ENCODE data around the gene CFI.

Gene CFI

GRCh38 chr4:109833756-109834155 lies 32.0 kb upstream of the CFI start:
- TF ChIP-seq CTCF (IDR thresholded peaks at IDR 0.05; ENCODE audit: low read depth, low read length): no peak
- Histone ChIP-seq H3K4me1 (no peaks in the 10 kb centered on the region), H3K4me3 (ENCODE audit: low read depth, low read length) (no peak overlapping the region), H3K36me3 (no peaks in the 10 kb centered on the region), H3K9me3 (no peaks in the 10 kb centered on the region), H3K27me3 (no peaks in the 10 kb centered on the region)
- DNase-seq: no peak

GRCh38 chr4:109827672-109828071 lies 25.9 kb upstream of the CFI start, which contains the start of gene RRH:
Gene RRH (plus strand): TSS chr4:109827972. CDS start chr4:109828028, 56 bp downstream.
- TF ChIP-seq CTCF (IDR thresholded peaks at IDR 0.05; ENCODE audit: low read depth, low read length): no peak
- H3K4me3 ChIP-seq (ENCODE audit: low read depth, low read length): no peak within 1 kb of the TSS
- peaks cover 16% of the 10 kb centered on the region for H3K36me3 ChIP-seq
- H3K9me3 ChIP-seq: no peaks in the 10 kb centered on the region
- H3K4me1 ChIP-seq: no peaks in the 10 kb centered on the region
- no peaks in the 10 kb centered on the region for H3K27me3 ChIP-seq
- DNase-seq: no peak

- H3K9me3 ChIP-seq: no peaks in the 10 kb centered on the region
- H3K4me3 ChIP-seq (ENCODE audit: low read depth, low read length): no peak overlapping the region
- peaks cover 21% of the 10 kb centered on the region for H3K36me3 ChIP-seq
- DNase-seq: no peak
- TF ChIP-seq CTCF (IDR thresholded peaks at IDR 0.05; ENCODE audit: low read depth, low read length): peak; percentile 43
- no peaks in the 10 kb centered on the region for H3K27me3 ChIP-seq
- H3K4me1 ChIP-seq: no peaks in the 10 kb centered on the region
These were observed 24.9 kb upstream of the CFI start for GRCh38 chr4:109826719-109827118.

GRCh38 chr4:109821185-109821584 lies 19.4 kb upstream of the CFI start:
- peaks cover 52% of the 10 kb centered on the region for H3K36me3 ChIP-seq
- no peak for DNase-seq
- H3K9me3 ChIP-seq: no peaks in the 10 kb centered on the region
- no peak overlapping the region for H3K4me3 ChIP-seq (ENCODE audit: low read depth, low read length)
- no peaks in the 10 kb centered on the region for H3K27me3 ChIP-seq
- no peaks in the 10 kb centered on the region for H3K4me1 ChIP-seq
- no peak for TF ChIP-seq CTCF (IDR thresholded peaks at IDR 0.05; ENCODE audit: low read depth, low read length)

- Histone ChIP-seq H3K4me3 (ENCODE audit: low read depth, low read length) (no peak overlapping the region), H3K36me3 (peaks cover 51% of the 10 kb centered on the region), H3K9me3 (no peaks in the 10 kb centered on the region), H3K4me1 (no peaks in the 10 kb centered on the region), H3K27me3 (no peaks in the 10 kb centered on the region)
- no peak for TF ChIP-seq CTCF (IDR thresholded peaks at IDR 0.05; ENCODE audit: low read depth, low read length)
- no peak for DNase-seq
These were observed 18.8 kb upstream of the CFI start for GRCh38 chr4:109820563-109820962.

- TF ChIP-seq CTCF (IDR thresholded peaks at IDR 0.05; ENCODE audit: low read depth, low read length): no peak
- DNase-seq: no peak
- no peak overlapping the region for H3K4me3 ChIP-seq (ENCODE audit: low read depth, low read length)
- H3K27me3 ChIP-seq: no peaks in the 10 kb centered on the region
- H3K4me1 ChIP-seq: no peaks in the 10 kb centered on the region
- peaks cover 42% of the 10 kb centered on the region for H3K36me3 ChIP-seq
- H3K9me3 ChIP-seq: no peaks in the 10 kb centered on the region
These were observed 16.5 kb upstream of the CFI start for GRCh38 chr4:109818268-109818667.
